ENCODE results near the gene TBCCD1.

Gene TBCCD1

DNA sequence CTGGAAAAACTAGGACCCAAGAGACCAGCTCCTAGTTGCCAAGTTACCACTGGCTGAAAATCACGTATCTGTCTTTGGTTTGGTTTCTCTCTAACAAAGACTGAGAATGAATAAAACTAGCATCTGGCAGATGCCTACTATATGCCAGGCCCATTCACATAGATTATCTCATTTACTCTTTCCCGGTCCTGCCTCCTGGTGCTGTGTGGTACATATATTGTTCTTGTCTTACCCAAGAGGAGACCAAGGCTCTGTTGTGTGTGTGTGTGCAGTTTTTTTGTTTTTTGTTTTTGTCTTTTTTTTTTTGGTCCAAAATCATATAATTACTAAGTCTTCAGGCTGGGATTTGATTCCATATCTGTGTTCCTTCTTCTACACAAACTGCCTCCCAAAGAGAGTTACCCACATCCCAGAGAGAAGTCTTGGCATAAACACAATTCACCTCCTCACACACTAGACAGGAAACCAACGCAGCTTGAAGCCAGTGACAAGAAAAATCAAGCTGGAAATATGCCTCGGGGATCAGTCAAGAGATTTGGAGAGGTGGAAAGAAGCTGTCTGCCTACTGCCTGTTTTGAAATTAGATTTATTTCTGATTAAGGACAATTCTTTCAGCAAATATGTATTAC is 46.6 kb upstream of the TBCCD1 start:
- no peak for TF ChIP-seq ARNT (IDR thresholded peaks at IDR 0.05)
- no peak for TF ChIP-seq L3MBTL2 (conservative IDR thresholded peaks at IDR 0.05)
- no peak for TF ChIP-seq HDGF (IDR thresholded peaks at IDR 0.05; ENCODE audit: borderline replicate concordance)
- TF ChIP-seq PKNOX1 (IDR thresholded peaks at IDR 0.05), result no peak
- TF ChIP-seq FOXA1 (IDR thresholded peaks at IDR 0.05), result no peak
- TF ChIP-seq ZNF384 (IDR thresholded peaks at IDR 0.05), result no peak
- TF ChIP-seq ELF4 (IDR thresholded peaks at IDR 0.05), result no peak
- no peak for TF ChIP-seq LEF1 (IDR thresholded peaks at IDR 0.05; ENCODE audit: borderline replicate concordance)
- TF ChIP-seq NFRKB (IDR thresholded peaks at IDR 0.05), result no peak
- no peak for TF ChIP-seq FOXK2 (IDR thresholded peaks at IDR 0.05)
- no peak for TF ChIP-seq TARDBP (IDR thresholded peaks at IDR 0.05)
- no peak for TF ChIP-seq FOXM1 (IDR thresholded peaks at IDR 0.05; ENCODE audit: borderline replicate concordance)
- no peak for TF ChIP-seq CTBP1 (IDR thresholded peaks at IDR 0.05; ENCODE audit: borderline replicate concordance)
- TF ChIP-seq BHLHE40 (IDR thresholded peaks at IDR 0.05; ENCODE audit: borderline replicate concordance), result no peak
- TF ChIP-seq SP1 (IDR thresholded peaks at IDR 0.05), result no peak
- TF ChIP-seq SUZ12 (IDR thresholded peaks at IDR 0.05), result no peak
- ChIA-PET POLR2A (no interaction called here), CTCF (interaction anchor here (0.8 to 3.1 kb wide), 6 partner anchors 13 to 646 kb away, joined by 3 to 14 read pairs (median 4); no protein-coding TSS in a partner anchor)
- no peak for DNase-seq (ENCODE audit: extremely low spot score)

- POLR2A ChIA-PET, result no interaction called here
- CTCF ChIA-PET, result interaction anchor here (1.0 to 3.1 kb wide), 2 partner anchors 16 to 209 kb away, joined by 3 to 14 read pairs; no protein-coding TSS in a partner anchor
These were observed 45.8 kb upstream of the TBCCD1 start, which contains the start of gene AHSG for GRCh38 chr3:186612721-186613636. TSS of gene AHSG (plus strand) at chr3:186613060. CDS start at chr3:186613142, 82 bp downstream.

GRCh38 chr3:186612065-186612464 is 44.9 kb upstream of the TBCCD1 start:
- no peak for DNase-seq (ENCODE audit: extremely low spot score)
- ChIA-PET POLR2A (no interaction called here), CTCF (no interaction called here)
- no peak for TF ChIP-seq SUZ12 (IDR thresholded peaks at IDR 0.05)

More at GRCh38 chr3:186612721-186613636, 45.8 kb upstream of the TBCCD1 start, which contains the start of gene AHSG:
- TF ChIP-seq NFRKB (IDR thresholded peaks at IDR 0.05), result no peak
- TF ChIP-seq BHLHE40 (IDR thresholded peaks at IDR 0.05; ENCODE audit: borderline replicate concordance), result no peak
- no peak for TF ChIP-seq CTBP1 (IDR thresholded peaks at IDR 0.05; ENCODE audit: borderline replicate concordance)
- no peak for TF ChIP-seq SP1 (IDR thresholded peaks at IDR 0.05)
- no peak for TF ChIP-seq ELF4 (IDR thresholded peaks at IDR 0.05)
- no peak for TF ChIP-seq PKNOX1 (IDR thresholded peaks at IDR 0.05)
- TF ChIP-seq ARNT (IDR thresholded peaks at IDR 0.05), result no peak
- no peak for TF ChIP-seq HDGF (IDR thresholded peaks at IDR 0.05; ENCODE audit: borderline replicate concordance)
- TF ChIP-seq FOXA1 (IDR thresholded peaks at IDR 0.05), result no peak
- DNase-seq (ENCODE audit: extremely low spot score), result no peak

DNA sequence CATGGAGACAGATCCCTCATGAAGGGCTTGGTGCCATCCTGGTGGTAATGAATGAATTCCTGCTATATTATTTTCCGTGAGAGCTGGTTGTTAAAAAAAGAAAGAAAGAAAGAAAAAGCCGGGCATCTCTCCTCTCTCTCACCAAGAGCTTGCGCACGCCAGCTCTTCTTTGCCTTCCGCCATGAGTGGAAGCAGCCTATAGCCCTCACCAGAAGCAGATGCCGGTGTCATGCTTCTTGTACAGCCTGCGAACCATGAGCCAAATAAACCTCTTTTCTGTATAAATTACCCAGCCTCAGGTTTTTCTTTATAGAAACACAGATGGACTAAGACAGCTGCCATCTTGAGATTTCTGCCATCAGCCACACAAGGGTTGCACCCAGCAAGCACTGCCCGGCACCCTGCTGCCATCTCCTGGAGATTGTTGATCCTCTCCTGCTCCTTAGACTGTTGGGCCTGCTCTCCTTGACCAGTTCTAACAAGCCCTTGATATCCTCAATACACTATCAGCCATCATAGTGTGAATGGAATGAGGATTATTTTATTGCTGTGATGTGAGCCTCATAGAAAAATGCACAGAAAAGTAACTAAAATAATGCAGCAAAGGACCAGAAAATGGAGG is 42.2 kb upstream of the TBCCD1 start:
- ChIA-PET POLR2A (no interaction called here), CTCF (interaction anchor here (1.7 kb wide), 1 partner anchor 212 kb away, joined by 11 read pairs; no protein-coding TSS in a partner anchor)
- TF ChIP-seq ELF4 (IDR thresholded peaks at IDR 0.05), result no peak
- no peak for TF ChIP-seq TARDBP (IDR thresholded peaks at IDR 0.05)
- no peak for TF ChIP-seq BHLHE40 (IDR thresholded peaks at IDR 0.05; ENCODE audit: borderline replicate concordance)
- no peak for TF ChIP-seq FOXK2 (IDR thresholded peaks at IDR 0.05)
- no peak for DNase-seq (ENCODE audit: extremely low spot score)

DNA sequence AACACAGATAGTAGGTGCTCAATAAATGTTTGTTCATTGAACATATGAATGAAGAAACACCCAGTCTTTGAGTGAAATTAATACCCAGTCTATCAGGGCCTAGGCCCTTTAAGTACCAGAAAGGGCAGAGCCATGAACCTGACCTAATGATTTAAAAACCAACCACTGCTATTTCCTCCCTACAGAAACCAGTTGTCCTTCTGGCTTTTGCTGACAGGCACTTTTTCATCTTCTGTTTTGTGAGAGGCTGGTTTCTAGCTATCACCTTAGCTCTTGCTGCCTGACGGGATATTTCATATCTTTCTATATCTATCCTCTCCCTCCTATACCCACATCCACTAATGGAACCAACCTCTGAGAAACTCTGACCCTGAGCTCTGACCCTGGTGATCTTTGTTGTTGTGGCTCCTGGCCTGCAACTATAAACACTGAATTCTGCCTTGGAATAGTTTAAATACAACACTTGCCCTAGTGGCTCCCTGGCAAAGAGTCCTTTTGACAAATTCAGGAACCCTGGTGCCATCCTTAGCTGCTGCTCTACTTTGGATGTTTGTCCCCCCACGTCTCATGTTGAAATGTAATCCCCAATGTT is 41.6 kb upstream of the TBCCD1 start:
- DNase-seq (ENCODE audit: extremely low spot score), result no peak
- no peak for TF ChIP-seq TARDBP (IDR thresholded peaks at IDR 0.05)
- POLR2A ChIA-PET, result no interaction called here
- CTCF ChIA-PET, result interaction anchor here (1.7 kb wide), 1 partner anchor 213 kb away, joined by 11 read pairs; no protein-coding TSS in a partner anchor

DNA sequence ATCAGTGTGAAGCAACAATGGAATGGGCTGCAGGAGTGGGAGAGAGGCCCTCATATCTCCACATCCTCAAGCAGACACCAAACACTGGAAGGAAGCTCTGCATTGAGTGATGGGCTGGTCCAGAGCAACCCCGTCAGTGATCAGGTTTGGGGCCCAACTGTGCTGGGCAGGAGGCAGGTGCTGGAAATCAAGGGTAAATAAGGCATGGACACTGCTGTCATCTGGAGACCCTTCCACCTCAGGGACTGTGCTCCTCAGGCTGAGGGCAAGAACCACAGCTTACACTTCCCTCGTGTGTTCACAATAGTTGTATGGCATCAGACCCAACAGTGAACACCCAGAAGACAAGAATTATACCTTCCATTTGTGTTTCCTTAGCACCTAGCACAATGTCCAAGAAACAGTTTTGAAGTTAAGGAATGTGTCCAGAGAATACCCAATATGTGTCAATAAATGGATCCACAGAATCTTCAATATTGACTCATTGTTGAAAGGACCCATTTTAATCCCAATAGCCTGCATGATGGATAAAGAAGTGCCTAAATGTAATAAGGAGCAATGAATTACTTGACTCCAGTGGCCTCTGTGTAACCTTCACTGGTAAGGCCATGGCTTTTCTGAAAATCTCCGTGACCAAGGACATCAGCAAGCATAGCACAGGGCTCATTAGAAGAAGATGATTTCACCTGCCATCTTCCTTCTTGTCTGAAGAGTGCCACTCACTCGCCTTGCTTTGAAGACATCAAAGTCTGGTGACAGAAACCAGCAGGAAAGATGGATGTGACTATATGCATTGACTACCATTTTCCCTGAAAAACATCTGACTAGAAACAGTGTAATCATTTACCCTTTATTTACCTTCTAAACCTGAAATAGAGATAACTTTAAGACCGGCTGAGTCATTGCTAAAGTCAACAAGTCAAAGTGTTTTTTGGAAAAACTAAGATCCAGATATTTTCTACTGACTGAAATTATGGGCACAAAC is 38.7 kb upstream of the TBCCD1 start:
- ChIA-PET POLR2A (no interaction called here), CTCF (no interaction called here)
- TF ChIP-seq TARDBP (IDR thresholded peaks at IDR 0.05), result no peak
- TF ChIP-seq LEF1 (IDR thresholded peaks at IDR 0.05; ENCODE audit: borderline replicate concordance), result no peak
- TF ChIP-seq PKNOX1 (IDR thresholded peaks at IDR 0.05), result no peak
- TF ChIP-seq FOXK2 (IDR thresholded peaks at IDR 0.05), result no peak
- DNase-seq (ENCODE audit: extremely low spot score), result no peak

Data from HEK293T (cell line).